A549 (cell line): ENCODE measurements around the gene RIN3.

Experiments used
- BHLHE40 ChIP-seq: IDR thresholded peaks from 2 replicates; pipeline ENCODE4 v1.6.1; 2012; ENCODE audit warnings: low read depth, low read length, inconsistent platforms
- GATA3 ChIP-seq: IDR thresholded peaks from 2 replicates; pipeline ENCODE4 v1.6.1; 2012; ENCODE audit warnings: borderline replicate concordance
- HDAC2 ChIP-seq: fragments of 200-600 bp; sonication (generic); IDR thresholded peaks from 2 replicates; pipeline ENCODE4 v1.6.1; 2016
- POLR2A ChIP-seq: IDR thresholded peaks from 2 replicates; pipeline ENCODE4 v1.6.1; 2012; ENCODE audit warnings: mild to moderate bottlenecking, low read length
- RAD21 ChIP-seq, 2 experiments: fragments of >200 bp in 1 of 2; sonication (Bioruptor Twin) in 1 of 2; formaldehyde crosslinking in 1 of 2; IDR thresholded peaks in 1 of 2; conservative IDR thresholded peaks in 1 of 2; 2 replicates in 1 of 2; 3 replicates in 1 of 2; pipeline ENCODE4 v1.6.1; 2012 to 2018; ENCODE audit warnings: inconsistent platforms in 1 of 2
- RFX5 ChIP-seq: fragments of 450-650 bp; IDR thresholded peaks from 2 replicates; pipeline ENCODE4 v1.7.1; 2014; ENCODE audit warnings: antibody characterized with exemption, mild to moderate bottlenecking, moderate library complexity
- SREBF2 ChIP-seq: fragments of 450-650 bp; IDR thresholded peaks from 2 replicates; pipeline ENCODE4 v1.6.1; 2014; ENCODE audit warnings: mild to moderate bottlenecking, moderate library complexity
- TF ChIP-seq, protein P1 (sequence below): fragments of >200 bp; sonication (Bioruptor Twin); formaldehyde crosslinking; IDR thresholded peaks from 3 replicates; pipeline ENCODE4 v1.5.1; 2016

DNA sequence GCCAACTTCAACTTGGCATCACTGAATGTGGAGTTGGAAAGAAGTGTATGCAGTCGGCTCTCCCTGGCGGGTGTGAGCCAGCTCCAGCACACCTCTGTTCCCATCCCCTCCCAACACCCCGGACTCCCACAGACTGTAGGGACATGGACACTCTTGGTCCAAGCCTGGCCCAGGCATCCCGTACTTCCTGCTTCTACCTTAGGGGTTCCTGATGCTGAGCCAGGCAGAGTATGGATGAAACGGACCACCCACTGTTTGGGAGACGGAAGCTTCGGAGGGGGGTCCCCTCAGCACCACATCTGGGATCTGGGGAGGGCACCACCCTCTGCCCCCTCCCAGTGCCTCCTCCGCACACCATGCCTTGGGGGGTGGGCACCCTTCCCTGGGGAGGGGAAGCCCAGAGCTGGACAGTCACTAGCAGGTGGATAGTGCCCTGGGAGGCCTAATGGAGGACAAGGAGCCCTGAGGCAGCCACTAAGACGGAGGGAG is 172.9 kb downstream of the RIN3 start:
- no peak for TF ChIP-seq GATA3
- no peak for TF ChIP-seq HDAC2
- no peak for TF ChIP-seq BHLHE40
- no peak for TF ChIP-seq RAD21 (conservative IDR thresholded peaks at IDR 0.05 in 1 of 2, IDR thresholded peaks at IDR 0.05 in 1 of 2)
- TF ChIP-seq POLR2A: no peak
- TF ChIP-seq, protein P1, sequence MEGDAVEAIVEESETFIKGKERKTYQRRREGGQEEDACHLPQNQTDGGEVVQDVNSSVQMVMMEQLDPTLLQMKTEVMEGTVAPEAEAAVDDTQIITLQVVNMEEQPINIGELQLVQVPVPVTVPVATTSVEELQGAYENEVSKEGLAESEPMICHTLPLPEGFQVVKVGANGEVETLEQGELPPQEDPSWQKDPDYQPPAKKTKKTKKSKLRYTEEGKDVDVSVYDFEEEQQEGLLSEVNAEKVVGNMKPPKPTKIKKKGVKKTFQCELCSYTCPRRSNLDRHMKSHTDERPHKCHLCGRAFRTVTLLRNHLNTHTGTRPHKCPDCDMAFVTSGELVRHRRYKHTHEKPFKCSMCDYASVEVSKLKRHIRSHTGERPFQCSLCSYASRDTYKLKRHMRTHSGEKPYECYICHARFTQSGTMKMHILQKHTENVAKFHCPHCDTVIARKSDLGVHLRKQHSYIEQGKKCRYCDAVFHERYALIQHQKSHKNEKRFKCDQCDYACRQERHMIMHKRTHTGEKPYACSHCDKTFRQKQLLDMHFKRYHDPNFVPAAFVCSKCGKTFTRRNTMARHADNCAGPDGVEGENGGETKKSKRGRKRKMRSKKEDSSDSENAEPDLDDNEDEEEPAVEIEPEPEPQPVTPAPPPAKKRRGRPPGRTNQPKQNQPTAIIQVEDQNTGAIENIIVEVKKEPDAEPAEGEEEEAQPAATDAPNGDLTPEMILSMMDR: no peak
- TF ChIP-seq RFX5: no peak
- no peak for TF ChIP-seq SREBF2
